Dendritic cell treated with granulocyte-macrophage colony-stimulating factor and Interleukin-4, amounts not matched to agents 40 ng/mL and 50 ng/mL, for 4 days (primary cell): ENCODE data around the gene FASN.
A peak's percentile ranks its signal among the peaks of the same experiment; 100 is the strongest.
"Not testable (repeated sequence)": the region's sequence is repeated elsewhere in the genome, so short reads cannot be mapped to it uniquely, and the experiment has no call there.

Experiments used
- H3K27ac Mint-ChIP-seq: one replicate; pipeline ENCODE4 v1.8.0; 2022; ENCODE audit warnings: mild to moderate bottlenecking, mixed read lengths
- H3K27me3 Mint-ChIP-seq: one replicate; pipeline ENCODE4 v1.8.0; 2022; ENCODE audit warnings: mild to moderate bottlenecking, mixed read lengths
- H3K36me3 Mint-ChIP-seq: one replicate; pipeline ENCODE4 v1.8.0; 2022; ENCODE audit warnings: low read depth, mixed read lengths
- H3K4me1 Mint-ChIP-seq: one replicate; pipeline ENCODE4 v1.8.0; 2022; ENCODE audit warnings: low read depth, mixed read lengths
- H3K4me3 Mint-ChIP-seq: one replicate; pipeline ENCODE4 v1.8.0; 2022; ENCODE audit warnings: mild to moderate bottlenecking, moderate library complexity, mixed read lengths
- H3K9me3 Mint-ChIP-seq: one replicate; pipeline ENCODE4 v1.8.0; 2022; ENCODE audit warnings: mixed read lengths
- intact Hi-C: fragments of 100-400 bp; cut with micrococcal nuclease; formaldehyde crosslinking; loops from one replicate; pipeline ENCODE4 v1.15.0; 2022

FASN gene

DNA sequence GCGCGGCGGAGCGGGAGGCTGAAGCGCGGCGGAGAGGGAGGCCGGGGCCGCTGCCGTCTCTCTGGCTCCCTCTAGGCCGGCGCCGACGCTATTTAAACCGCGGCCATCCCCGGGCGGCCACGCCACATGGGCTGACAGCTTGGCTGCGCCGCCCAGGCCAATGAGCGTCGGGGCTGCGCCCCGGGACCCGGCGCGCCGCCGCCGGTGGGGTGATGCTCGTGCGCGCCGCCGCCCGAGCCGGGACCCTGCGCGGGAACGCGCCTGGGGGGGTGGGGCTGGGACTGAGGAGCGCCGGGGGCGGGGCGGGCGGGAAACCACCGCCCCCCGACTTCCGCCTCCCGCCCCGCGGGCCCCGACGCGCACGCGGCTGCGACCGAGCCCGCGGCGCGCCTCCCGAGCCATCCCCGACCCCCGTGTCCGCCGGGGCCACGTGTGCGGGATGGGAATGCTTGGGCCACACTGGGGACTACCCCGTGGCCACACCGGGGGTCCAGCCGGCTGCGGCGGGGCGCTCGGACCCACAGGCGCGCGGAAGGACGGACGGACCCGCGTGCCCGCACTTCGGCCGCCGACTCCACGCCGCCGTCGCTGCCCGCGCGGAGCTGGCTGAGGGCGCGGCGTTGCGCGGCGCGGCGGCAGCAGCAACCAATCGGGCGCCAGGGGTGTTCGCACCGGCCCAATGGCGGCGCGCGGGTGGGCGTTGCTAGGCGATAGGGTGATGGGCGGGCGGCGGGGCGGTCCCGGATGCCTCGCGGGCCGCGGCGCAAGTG, at the start of gene FASN:
Gene FASN, minus strand, starts transcription at position 68 of the 770 bp plus-strand sequence. CDS start 1,791 bp downstream, outside the sequence.
- Mint-ChIP-seq H3K9me3 (no peaks in the 10 kb centered on the region), H3K36me3 (peaks cover 53% of the 10 kb centered on the region), H3K4me3 (peak within 1 kb of the TSS; percentile 83), H3K27ac (peak within 1 kb of the TSS; percentile 91), H3K4me1 (peaks cover 39% of the 10 kb centered on the region), H3K27me3 (peaks cover 5% of the 10 kb centered on the region)
- intact Hi-C loops = no loop called here

DNA sequence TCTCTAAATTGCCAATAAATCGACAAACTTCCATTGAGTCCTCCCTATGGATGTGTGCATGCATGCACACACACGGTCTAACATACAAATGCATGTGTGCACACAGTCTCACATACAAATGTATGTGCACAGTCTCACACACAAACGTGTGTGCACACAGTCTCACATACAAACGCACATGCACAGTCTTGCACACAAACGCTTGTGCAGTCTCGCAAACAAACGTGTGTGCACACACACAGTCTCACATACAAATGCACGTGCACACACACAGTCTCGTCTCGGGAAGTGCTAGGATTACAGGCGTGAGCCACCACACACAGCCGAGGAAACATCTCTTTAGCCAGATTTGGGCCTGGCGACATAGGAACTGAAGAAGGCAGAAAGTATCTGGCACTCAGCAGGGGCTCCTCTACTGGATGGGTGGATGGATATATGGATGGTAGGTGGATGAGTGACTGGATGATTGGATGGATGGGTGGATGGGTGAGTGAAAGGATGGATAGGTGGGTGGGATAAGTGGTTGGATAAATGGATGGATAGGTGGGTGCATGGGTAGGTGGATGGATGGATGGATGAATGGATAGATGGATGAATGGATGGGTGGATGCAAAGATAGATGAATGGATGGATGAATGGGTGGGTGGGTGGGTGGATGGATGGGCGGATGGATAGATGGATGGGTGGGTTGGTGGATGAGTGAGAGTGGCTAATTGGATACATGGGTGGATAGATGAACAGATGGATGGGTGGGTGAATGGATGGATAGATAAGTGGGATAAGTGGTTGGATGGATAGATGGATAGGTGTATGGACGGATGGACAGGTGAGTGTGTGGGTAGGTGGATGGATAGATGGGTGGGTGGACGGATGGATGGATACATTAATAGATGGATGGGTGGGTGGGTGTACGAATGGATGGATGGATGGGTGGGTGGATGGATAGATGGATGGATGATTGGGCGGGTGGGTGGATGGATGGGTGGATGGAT, 48.9 kb upstream of the FASN start:
- intact Hi-C loops = no loop called here
- Mint-ChIP-seq H3K4me3 (no peak overlapping the region), H3K27me3 (no peaks in the 10 kb centered on the region), H3K27ac (no peak overlapping the region), H3K9me3 (no peaks in the 10 kb centered on the region), H3K4me1 (no peaks in the 10 kb centered on the region), H3K36me3 (peaks cover 28% of the 10 kb centered on the region)

DNA sequence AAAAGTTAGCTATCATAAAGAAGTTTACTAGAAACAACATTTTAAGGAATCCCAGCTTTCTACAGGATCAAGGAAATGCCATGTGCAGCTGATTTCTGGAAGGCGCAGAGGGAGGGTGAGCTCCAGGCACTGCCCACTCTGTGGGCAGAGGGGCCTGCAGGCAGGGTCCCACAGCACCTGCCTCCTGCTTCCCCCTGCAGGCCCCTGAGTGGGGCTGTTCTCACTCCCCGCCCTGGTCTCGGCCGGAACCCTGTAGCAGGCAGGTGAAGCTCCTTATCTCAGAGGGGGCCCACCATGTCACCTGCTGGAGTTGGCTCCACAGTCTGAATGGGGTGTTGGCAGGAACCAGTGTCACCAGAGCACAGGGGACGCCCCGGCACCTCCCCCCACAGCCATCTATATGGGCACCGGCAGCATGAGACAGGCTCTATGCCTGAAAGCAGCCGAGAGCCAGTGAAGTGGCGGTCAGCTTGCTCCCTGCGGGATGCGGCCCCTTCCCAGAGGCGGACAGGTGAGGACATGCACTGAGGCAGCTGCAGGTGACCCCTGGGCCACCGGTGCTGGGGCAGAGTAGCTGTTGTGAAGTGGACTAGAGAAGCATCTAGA, 47.6 kb upstream of the FASN start:
- intact Hi-C loops = no loop called here
- Mint-ChIP-seq H3K36me3 (peaks cover 28% of the 10 kb centered on the region), H3K9me3 (no peaks in the 10 kb centered on the region), H3K27me3 (no peaks in the 10 kb centered on the region), H3K27ac (no peak overlapping the region), H3K4me1 (no peaks in the 10 kb centered on the region), H3K4me3 (no peak overlapping the region)

DNA sequence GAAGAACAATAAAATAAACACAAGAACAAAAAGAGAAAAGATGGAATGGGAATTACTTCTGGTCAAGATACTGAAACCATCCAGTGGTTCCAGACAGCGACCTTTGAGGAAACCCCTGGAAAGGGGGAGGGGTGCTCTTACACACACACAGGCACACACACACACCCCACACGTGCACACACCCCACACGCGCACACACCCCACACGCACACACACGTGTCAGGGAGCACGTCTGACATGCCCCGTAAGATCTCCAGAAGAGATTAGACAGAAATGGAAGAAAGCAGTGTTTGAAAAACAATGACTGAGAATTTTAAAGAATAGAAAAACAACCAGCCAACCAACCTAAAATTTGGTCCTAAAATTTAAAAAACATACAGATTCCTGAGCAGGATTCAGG, 45.3 kb upstream of the FASN start:
- Mint-ChIP-seq H3K9me3 (no peaks in the 10 kb centered on the region), H3K36me3 (peaks cover 17% of the 10 kb centered on the region), H3K27me3 (no peaks in the 10 kb centered on the region), H3K4me3 (no peak overlapping the region), H3K4me1 (no peaks in the 10 kb centered on the region), H3K27ac (no peak overlapping the region)
- intact Hi-C loops = no loop called here

DNA sequence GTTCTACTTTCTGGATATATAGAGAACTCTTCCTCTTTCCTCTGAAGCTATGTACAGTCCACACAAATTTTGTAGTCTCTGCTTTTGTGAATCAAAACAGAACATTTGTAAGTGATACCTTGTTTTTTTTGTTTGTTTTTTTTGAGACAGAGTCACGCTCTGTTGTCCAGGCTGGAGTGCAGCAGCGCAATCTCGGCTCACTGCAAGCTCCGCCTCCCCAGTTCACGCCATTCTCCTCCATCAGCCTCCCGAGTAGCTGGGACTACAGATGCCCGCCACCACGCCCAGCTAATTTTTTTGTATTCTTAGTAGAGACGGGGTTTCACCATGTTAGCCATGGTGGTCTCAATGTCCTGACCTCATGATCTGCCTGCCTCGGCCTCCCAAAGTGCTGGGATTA, 41.9 kb upstream of the FASN start:
- H3K27ac Mint-ChIP-seq, H3K4me3 Mint-ChIP-seq, intact Hi-C loops, H3K27me3 Mint-ChIP-seq, H3K9me3 Mint-ChIP-seq, H3K36me3 Mint-ChIP-seq, H3K4me1 Mint-ChIP-seq: not testable (repeated sequence)

DNA sequence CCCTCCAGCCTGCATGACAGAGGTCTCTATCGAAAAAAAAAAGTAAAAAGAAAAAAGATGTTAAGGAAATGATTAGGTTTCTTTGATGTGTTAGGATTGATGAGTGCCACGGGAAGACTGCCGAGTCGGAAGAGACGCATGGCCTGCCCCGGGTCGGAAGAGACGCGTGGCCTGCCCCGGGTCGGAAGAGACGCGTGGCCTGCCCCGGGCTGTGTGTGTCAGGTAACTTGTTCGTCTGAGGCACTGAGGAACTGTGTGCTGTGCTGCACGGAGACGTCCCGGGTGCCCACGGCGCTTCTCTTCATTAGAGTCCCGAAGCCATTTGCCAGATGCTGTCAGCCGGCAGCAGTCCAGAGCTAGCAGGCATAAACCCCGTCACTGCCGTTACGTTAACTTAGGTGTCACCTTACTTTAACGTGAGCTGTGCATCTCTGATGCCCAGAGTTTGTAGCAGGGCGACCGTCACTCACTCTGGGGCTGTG, 40.5 kb upstream of the FASN start:
- H3K36me3 Mint-ChIP-seq = no peaks in the 10 kb centered on the region
- intact Hi-C loops = no loop called here
- no peaks in the 10 kb centered on the region for H3K27me3 Mint-ChIP-seq
- H3K4me3 Mint-ChIP-seq = no peak overlapping the region
- H3K9me3 Mint-ChIP-seq = no peaks in the 10 kb centered on the region
- H3K4me1 Mint-ChIP-seq = no peaks in the 10 kb centered on the region
- H3K27ac Mint-ChIP-seq = no peak overlapping the region

DNA sequence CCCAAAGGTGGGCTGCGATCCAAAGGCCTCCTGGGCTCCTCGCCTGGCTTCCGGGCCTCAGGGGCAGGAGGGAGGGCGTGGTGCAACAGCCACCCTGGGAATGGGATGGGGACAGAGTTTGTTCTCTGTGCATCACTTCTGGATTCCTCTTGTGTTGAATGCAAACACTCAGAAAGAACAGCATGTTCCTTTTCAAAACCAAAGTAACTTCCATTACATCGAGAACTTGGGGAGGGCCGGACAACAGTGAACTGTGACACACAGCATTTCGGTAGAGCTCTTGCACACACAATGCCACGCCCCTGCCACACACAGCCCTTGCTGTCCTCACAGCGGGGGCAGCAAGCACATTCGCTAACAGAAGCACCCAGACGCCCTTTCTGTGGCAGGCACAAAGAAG, 36.1 kb upstream of the FASN start:
- H3K36me3 Mint-ChIP-seq = no peaks in the 10 kb centered on the region

DNA sequence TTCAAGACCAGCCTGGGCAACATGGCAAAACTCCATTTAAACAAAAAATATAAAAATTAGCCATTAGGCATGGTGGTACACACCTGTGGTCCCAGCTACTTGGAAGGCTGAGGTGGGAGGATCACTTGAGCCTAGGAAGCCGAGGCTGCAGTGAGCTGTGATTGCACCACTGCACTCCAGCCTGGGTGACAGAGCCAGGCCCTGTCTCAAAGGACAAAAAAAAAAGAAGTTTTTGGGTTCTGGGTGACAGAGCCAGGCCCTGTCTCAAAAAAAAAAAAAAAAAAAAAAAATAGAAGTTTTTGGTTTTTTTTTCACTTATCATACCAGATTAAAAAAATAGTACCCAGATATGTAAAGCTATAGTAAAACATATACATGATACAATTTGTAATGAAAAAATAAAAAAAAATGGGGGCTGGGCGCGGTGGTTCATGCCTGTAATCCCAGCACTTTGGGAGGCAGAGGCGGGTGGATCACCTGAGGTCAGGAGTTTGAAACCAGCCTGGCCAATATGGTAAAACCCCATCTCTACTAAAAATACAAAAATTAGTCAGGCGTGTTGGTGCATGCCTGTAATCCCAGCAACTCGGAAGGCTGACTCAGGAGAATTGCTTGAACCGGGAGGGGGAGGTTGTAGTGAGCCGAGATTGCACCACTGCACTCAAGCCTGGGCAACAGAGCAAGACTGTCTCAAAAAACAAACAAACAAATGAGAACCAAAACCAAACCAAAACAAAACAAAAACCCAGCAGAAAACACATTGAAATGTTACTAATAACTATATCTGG, 35.3 kb upstream of the FASN start:
- H3K4me3 Mint-ChIP-seq, H3K27me3 Mint-ChIP-seq, H3K27ac Mint-ChIP-seq, H3K36me3 Mint-ChIP-seq, H3K9me3 Mint-ChIP-seq, intact Hi-C loops, H3K4me1 Mint-ChIP-seq: not testable (repeated sequence)

More for the DNA sequence above, 36.1 kb upstream of the FASN start:
- Mint-ChIP-seq H3K9me3 (no peaks in the 10 kb centered on the region), H3K27me3 (no peaks in the 10 kb centered on the region), H3K27ac (no peak overlapping the region), H3K4me3 (no peak overlapping the region), H3K4me1 (no peaks in the 10 kb centered on the region)
- intact Hi-C loops = no loop called here

DNA sequence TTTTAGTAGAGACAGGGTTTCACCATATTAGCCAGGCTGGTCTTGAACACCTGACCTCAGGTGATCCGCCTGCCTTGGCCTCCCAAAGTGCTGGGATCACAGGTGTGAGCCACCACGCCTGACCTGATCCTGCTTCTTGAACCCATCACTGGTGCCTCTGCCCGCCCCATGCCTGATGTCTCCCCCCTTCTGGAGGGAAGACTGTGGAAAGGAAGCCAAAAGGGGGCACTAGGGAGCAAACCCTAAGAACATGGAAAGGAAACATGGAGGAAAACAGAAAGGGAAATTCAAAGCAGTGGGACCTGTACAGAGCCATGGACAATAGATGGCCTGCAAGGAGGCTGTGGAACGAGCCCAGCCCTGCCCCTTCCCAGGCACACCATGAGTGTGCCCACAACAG, 31.1 kb upstream of the FASN start:
- Mint-ChIP-seq H3K4me3 (no peak overlapping the region), H3K27me3 (no peaks in the 10 kb centered on the region), H3K27ac (no peak overlapping the region), H3K9me3 (no peaks in the 10 kb centered on the region), H3K4me1 (no peaks in the 10 kb centered on the region), H3K36me3 (peaks cover 27% of the 10 kb centered on the region)
- intact Hi-C loops = no loop called here

DNA sequence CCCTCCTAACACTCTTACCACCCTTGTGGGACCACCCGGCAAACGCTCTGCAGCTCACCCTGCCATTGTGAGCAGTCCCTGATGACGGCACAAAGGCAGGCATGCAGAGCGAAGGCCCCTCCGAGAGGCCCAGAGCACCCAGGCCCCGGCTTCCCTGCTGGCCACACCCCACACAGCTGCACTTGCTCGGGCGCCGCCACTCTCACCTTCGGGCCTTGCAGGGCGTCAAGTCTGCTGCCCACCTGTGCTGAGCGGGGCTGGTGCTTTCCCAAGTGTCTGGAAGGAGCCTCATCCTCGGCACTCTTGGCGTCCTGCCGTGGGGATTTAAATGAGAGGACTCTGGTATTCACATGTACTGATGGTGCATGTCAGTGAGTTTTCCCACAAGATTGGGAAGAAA, 30.3 kb upstream of the FASN start:
- Mint-ChIP-seq H3K9me3 (no peaks in the 10 kb centered on the region), H3K36me3 (peaks cover 31% of the 10 kb centered on the region), H3K4me1 (no peaks in the 10 kb centered on the region), H3K4me3 (no peak overlapping the region), H3K27me3 (no peaks in the 10 kb centered on the region), H3K27ac (no peak overlapping the region)
- intact Hi-C loops = no loop called here

DNA sequence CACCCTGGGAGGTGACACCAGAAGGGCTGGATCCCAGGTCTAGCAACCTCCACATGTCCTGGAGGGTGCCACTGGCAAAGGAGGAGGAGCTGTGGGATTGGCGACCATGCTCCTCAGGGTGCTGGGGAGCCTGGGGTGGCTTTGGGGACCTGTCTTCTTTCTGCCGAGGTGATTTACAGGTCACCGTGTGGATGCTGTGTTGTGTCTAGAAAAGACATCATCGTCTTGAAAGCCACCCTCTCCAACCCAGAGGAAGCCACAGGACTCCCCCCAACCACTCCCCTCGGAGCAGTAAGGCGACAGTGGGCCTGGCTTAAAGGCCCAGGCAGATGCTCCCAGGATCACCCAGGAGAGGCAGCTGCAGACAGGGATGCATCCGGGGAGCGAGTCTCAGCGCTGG, 29.7 kb upstream of the FASN start:
- peaks cover 2% of the 10 kb centered on the region for H3K4me1 Mint-ChIP-seq
- H3K4me3 Mint-ChIP-seq = no peak overlapping the region
- H3K27me3 Mint-ChIP-seq = no peaks in the 10 kb centered on the region
- peaks cover 33% of the 10 kb centered on the region for H3K36me3 Mint-ChIP-seq
- H3K9me3 Mint-ChIP-seq = no peaks in the 10 kb centered on the region
- no peak overlapping the region for H3K27ac Mint-ChIP-seq
- intact Hi-C loops = no loop called here

DNA sequence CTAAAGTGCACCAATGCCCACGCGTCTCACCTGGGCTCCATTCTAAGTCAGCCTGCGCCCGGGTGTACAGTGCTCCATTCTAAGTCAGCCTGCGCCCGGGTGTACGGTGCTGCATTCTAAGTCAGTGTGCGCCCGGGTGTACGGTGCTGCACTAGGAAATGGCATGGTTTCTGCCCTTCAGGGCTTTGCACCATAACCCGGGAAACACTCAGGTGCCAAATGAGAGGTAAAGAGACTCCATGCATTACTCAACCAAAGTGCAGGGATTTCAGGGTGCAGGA, 29.2 kb upstream of the FASN start:
- Mint-ChIP-seq H3K4me1 (peaks cover 6% of the 10 kb centered on the region), H3K36me3 (peaks cover 37% of the 10 kb centered on the region), H3K27me3 (no peaks in the 10 kb centered on the region), H3K27ac (no peak overlapping the region), H3K4me3 (no peak overlapping the region), H3K9me3 (no peaks in the 10 kb centered on the region)
- intact Hi-C loops = no loop called here

DNA sequence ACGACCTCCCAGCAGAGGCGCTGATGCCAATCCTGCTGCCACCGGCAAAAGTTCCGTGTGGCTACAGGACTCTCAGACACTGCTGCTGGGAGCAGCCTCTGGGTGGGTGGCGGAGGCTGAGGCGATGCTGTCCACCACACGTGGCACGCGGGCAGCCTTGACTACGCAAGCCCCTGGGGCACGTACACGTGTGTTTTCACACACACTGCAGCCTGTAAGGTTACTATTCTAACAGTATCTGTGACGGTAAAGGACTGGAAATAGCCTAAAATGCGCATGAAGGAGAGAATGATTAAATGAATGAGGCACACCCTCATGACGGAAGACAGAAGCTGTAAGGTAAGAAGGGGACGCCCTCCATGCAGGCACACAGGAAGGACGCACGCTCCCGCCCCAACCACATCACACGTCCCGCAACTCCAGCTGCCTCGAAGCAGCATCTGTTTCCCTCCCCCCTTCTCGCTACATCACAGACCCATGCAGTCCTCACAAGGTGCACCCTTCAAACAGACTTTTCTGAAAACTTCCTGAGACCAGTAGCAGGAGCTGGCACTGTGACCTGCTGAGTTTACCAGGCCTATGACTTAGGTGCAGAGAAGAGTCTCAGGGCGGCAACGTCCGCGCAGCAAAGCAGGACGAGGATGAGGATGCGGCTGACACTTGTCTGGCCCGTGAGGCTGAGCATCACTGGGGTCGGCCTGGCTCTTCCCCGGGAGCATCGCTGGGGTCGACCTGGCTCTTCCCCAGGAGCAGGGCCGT, 28.7 kb upstream of the FASN start:
- no peak overlapping the region for H3K4me3 Mint-ChIP-seq
- H3K9me3 Mint-ChIP-seq = no peaks in the 10 kb centered on the region
- H3K4me1 Mint-ChIP-seq = peaks cover 11% of the 10 kb centered on the region
- no peaks in the 10 kb centered on the region for H3K27me3 Mint-ChIP-seq
- no peak overlapping the region for H3K27ac Mint-ChIP-seq
- H3K36me3 Mint-ChIP-seq = peaks cover 42% of the 10 kb centered on the region
- intact Hi-C loops = no loop called here
